Spleen (tissue), 11 donors: Measurements from ENCODE around the gene MTG2. TPM values are rescaled to one million over a fixed set of nuclear protein-coding genes. Genes with fewer than 3 reads are reported as not detected.
A peak's percentile ranks its signal among the peaks of the same experiment; 100 is the strongest.

Source experiments
- DNase-seq: peaks from one replicate; pipeline ENCODE4 v3.0.0-alpha.2; 2020
- H3K27ac ChIP-seq, 8 donors: fragments of 200-600 bp; sonication (generic) in 7 of 8; 1 replicate in 4 of 8; 2 replicates in 4 of 8; pipeline versions ENCODE4 v1.5.0 to v1.8.0; 2016 to 2021; ENCODE audit warnings: inconsistent platforms in 4 of 8, mild to moderate bottlenecking in 4 of 8, moderate library complexity in 1 of 8
- H3K27me3 ChIP-seq, 7 donors: fragments of 200-600 bp; sonication (generic) in 6 of 7; replicated peaks in 1 of 7; 1 replicate in 4 of 7; 2 replicates in 3 of 7; pipeline versions ENCODE4 v1.5.0 to v1.8.0; 2016 to 2021; ENCODE audit warnings: inconsistent platforms in 3 of 7, mild to moderate bottlenecking in 1 of 7
- H3K36me3 ChIP-seq, 6 donors: fragments of 200-600 bp; sonication (generic) in 5 of 6; 1 replicate in 4 of 6; 2 replicates in 2 of 6; pipeline versions ENCODE4 v1.5.0 to v1.8.0; 2016 to 2021; ENCODE audit warnings: inconsistent platforms in 2 of 6
- H3K4me1 ChIP-seq, 6 donors: fragments of 200-600 bp; sonication (generic) in 5 of 6; 1 replicate in 3 of 6; 2 replicates in 3 of 6; pipeline versions ENCODE4 v1.5.0 to v1.8.0; 2016 to 2021; ENCODE audit warnings: inconsistent platforms in 3 of 6
- H3K4me3 ChIP-seq, 8 donors: fragments of 200-600 bp; sonication (generic) in 7 of 8; 1 replicate in 4 of 8; 2 replicates in 4 of 8; pipeline versions ENCODE4 v1.5.0 to v1.8.0; 2016 to 2021; ENCODE audit warnings: inconsistent platforms in 4 of 8, mild to moderate bottlenecking in 4 of 8, moderate library complexity in 2 of 8
- H3K9me3 ChIP-seq, 8 donors: fragments of 200-600 bp; sonication (generic) in 7 of 8; 1 replicate in 4 of 8; 2 replicates in 4 of 8; pipeline versions ENCODE4 v1.5.0 to v1.8.0; 2016 to 2021; ENCODE audit warnings: inconsistent platforms in 4 of 8
- POLR2A ChIP-seq, 3 donors: fragments of 450-650 bp; IDR thresholded peaks; one replicate each; pipeline ENCODE4 v1.5.1; 2017; ENCODE audit warnings: antibody characterized with exemption in 3 of 3, mild to moderate bottlenecking in 1 of 3
- POLR2AphosphoS5 ChIP-seq, 3 donors: sonication (generic); formaldehyde crosslinking; IDR thresholded peaks; one replicate each; pipeline ENCODE4 v1.5.1; 2017; ENCODE audit warnings: antibody characterized with exemption in 3 of 3
- WGBS, 5 donors: extraction: QIAGEN DNeasy Blood & Tissue Kit in 3 of 5; methylation state at CpG; one replicate each; pipeline versions ENCODE4 v1.1.5 to v1.1.7; 2013 to 2018; 5-methylcytosine and 5-hydroxymethylcytosine counted together
- intact Hi-C: fragments of 100-400 bp; cut with DNase I; formaldehyde crosslinking; loops from one replicate; pipeline ENCODE4 v1.15.0; 2023; ENCODE audit warnings: low total_unique reads
- polyA plus RNA-seq, 3 donors: library from polyadenylated mRNA; stranded (reverse); fragments of 200-250 nt; gene quantifications; one replicate each; pipeline ENCODE4 v1.2.1, GENCODE V29; 2013
- total RNA-seq, 7 donors: library from RNA; depleted of rRNA in 3 of 7; stranded (reverse); fragments of >200 nt in 3 of 7; fragmentation: NEBNext Ultra II Directional in 4 of 7; extraction: Animal tissue kit (Norgen Biotek cat#: 25700) in 4 of 7; gene quantifications; one replicate each; pipeline versions ENCODE4 v1.1.0 to v1.2.1, GENCODE V29; 2016 to 2021
- TF ChIP-seq, protein P1 (sequence below), 11 experiments: fragments of 200-600 bp in 7 of 11; fragments of 450-650 bp in 4 of 11; sonication (generic) in 4 of 11; IDR thresholded peaks in 8 of 11; conservative IDR thresholded peaks in 3 of 11; 1 replicate in 7 of 11; 2 replicates in 4 of 11; pipeline versions ENCODE4 v1.4.0 to v1.8.0; 2016 to 2021; ENCODE audit warnings: antibody characterized with exemption in 11 of 11, inconsistent platforms in 4 of 11, mild to moderate bottlenecking in 1 of 11
- donor health status: healthy with polysubstance abuse.
- donor health status: DM: no; HTN: no; CAD: no; lungs with moderate emphysema.
- donor health status: DM: no; HTN: no; CAD: no.
- donor health status: Bipolar disorder and iron deficiency.
- donor health status: healthy.
- donor health status: DM: no; HTN: no; CAD: no.
- donor health status: DM: yes; HTN: yes; CAD: no.

Gene MTG2
- total and polyA plus RNA-seq, 10 donors, result 22.6 to 41.3 (median 37.6) TPM

DNA sequence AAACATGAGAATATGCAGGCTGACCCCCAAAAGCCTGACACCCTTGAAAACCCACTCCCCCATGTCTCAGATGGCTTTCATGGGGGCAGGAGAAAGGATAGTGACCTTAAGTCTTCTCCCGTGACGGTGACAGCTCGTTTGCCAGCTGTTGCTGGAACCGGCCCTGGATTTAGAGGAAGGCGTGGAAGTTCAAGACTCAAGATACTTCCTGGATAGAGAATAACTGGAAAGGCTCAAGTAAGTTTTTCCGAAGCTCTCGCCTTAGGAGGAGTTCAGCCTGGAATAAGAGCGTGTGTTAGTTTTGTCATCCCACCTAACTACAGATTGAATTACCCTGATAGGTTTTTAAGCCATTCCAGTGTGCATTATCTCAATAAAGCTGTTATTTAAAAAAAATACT, 11.6 kb upstream of the MTG2 start:
- Histone ChIP-seq H3K4me3 (no peak overlapping the region), H3K36me3 (peaks cover 0 to 82% (median 45%) of the 10 kb centered on the region in 6 donors), H3K4me1 (peaks cover 0 to 4% (median 0%) of the 10 kb centered on the region in 6 donors), H3K27ac (peak overlapping the region in 2 of 8 donors; percentile 15 to 25), H3K27me3 (no peaks in the 10 kb centered on the region), H3K9me3 (no peaks in the 10 kb centered on the region)
- intact Hi-C loops, result no loop called here
- DNase-seq, result no peak
- WGBS, 5 donors, result 72 to 81% (median 78%) methylated on average over 8 of the region's 8 CpGs
- TF ChIP-seq POLR2AphosphoS5 (IDR thresholded peaks at IDR 0.05), result no peak

DNA sequence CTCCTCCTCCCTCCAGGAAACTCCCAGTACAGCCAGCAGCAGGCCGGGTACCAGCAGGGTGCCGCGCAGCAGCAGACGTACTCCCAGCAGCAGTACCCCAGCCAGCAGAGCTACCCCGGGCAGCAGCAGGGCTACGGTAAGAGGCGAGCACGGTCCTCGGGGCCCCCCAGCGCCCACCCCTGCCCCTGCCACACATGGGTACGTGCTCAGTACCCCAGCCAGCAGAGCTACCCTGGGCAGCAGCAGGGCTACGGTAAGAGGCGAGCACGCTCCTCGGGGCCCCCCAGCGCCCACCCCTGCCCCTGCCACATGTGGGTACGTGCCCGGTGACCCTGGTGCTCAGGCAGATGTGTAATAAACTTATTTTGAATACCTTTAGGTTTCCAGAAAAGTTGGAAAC, 10.2 kb upstream of the MTG2 start:
- H3K27me3 ChIP-seq, result no peaks in the 10 kb centered on the region
- intact Hi-C loops, result no loop called here
- H3K9me3 ChIP-seq, result no peaks in the 10 kb centered on the region
- 94 to 97% (median 96%) methylated on average over 15 to 18 of the region's 18 CpGs for WGBS, 5 donors
- peak; percentile 41 for DNase-seq
- H3K4me3 ChIP-seq, result no peak overlapping the region
- H3K36me3 ChIP-seq, result peaks cover 0 to 83% (median 34%) of the 10 kb centered on the region in 6 donors
- H3K4me1 ChIP-seq, result no peaks in the 10 kb centered on the region
- no peak overlapping the region for H3K27ac ChIP-seq
- TF ChIP-seq, protein P1, sequence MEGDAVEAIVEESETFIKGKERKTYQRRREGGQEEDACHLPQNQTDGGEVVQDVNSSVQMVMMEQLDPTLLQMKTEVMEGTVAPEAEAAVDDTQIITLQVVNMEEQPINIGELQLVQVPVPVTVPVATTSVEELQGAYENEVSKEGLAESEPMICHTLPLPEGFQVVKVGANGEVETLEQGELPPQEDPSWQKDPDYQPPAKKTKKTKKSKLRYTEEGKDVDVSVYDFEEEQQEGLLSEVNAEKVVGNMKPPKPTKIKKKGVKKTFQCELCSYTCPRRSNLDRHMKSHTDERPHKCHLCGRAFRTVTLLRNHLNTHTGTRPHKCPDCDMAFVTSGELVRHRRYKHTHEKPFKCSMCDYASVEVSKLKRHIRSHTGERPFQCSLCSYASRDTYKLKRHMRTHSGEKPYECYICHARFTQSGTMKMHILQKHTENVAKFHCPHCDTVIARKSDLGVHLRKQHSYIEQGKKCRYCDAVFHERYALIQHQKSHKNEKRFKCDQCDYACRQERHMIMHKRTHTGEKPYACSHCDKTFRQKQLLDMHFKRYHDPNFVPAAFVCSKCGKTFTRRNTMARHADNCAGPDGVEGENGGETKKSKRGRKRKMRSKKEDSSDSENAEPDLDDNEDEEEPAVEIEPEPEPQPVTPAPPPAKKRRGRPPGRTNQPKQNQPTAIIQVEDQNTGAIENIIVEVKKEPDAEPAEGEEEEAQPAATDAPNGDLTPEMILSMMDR (IDR thresholded peaks at IDR 0.05 in 8 of 11, conservative IDR thresholded peaks at IDR 0.05 in 3 of 11), result no peak
- no peak for TF ChIP-seq POLR2AphosphoS5 (IDR thresholded peaks at IDR 0.05)

DNA sequence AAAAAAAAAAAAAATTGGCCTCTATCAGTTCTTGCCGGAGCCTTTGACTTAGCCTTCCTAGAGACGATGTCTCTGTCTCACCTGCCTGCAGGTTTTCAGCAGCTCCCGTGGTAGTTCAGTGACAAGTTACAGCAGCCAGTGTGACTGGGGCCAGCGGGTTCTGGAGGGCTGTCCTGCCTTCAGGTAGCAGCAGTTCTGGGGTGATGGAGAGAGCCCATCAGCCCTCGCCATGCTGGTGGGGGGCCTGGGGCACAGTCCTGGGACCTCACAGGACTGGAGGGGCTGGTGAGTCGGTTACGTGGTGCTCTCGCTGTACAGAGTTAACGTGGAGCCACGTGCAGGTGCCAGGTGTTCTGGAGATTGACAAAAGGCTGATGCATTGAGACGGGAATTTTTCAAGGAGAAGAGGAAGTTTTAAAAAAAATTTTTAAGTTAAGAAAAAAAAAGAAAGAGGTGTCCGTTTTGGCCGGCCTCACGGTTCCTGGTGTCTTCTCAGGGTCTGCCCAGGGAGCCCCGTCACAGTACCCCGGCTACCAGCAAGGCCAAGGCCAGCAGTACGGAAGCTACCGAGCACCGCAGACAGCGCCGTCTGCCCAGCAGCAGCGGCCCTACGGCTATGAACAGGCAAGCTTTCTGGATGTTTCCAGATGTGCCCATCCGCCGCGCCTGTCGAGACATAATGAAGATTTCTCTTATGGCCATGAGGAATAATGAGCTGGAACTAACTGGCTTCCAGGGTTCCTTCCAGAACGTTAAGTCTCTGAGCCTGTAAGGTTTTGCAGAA, 8.6 kb upstream of the MTG2 start:
- intact Hi-C loops, result no loop called here
- 91 to 95% (median 94%) methylated on average over 25 to 28 of the region's 28 CpGs for WGBS, 5 donors
- peak; percentile 54 for DNase-seq

DNA sequence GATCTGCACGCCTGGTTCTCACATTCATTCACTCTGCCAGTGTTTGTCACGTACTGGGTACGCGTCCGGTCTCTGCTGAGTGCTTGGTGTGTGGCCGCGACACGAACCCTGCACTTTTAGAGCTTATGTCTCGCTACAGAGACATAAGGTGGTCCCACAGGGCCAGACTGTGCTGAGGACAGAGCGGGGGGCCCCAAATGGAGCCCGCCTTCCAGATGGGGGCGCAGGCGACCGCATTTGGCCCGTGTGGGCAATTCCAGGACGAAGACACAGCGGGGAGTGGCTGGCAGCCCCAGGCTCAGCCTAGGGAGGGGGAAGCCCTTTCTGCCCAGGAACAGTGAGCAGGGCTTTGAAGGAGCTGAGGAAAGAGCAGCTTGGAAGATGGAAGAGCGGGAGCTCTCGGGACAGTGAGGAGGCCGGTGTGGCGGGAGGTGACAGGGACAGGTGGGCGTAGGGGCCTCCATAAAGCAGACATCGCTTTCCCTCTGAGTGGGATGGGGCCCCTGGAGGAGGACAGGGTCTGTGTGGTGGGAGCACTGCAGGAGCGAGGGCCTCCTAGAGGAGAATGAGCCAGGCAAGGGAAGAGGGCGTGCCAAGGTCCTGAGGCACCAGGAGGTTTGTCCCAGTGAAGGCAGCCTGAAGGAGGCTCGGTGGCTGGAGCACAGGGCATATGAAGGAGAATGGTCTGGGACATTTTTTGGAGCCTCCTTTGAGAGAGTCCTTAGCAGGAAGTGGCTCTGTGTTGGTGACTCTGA, 7.8 kb upstream of the MTG2 start:
- Histone ChIP-seq H3K9me3 (no peaks in the 10 kb centered on the region), H3K27ac (no peak overlapping the region), H3K36me3 (peaks cover 0 to 75% (median 32%) of the 10 kb centered on the region in 6 donors), H3K4me3 (no peak overlapping the region), H3K4me1 (no peaks in the 10 kb centered on the region), H3K27me3 (no peaks in the 10 kb centered on the region)
- 96 to 98% (median 97%) methylated on average over 26 of the region's 26 CpGs for WGBS, 5 donors
- intact Hi-C loops, result no loop called here
- DNase-seq, result peak; percentile 31
- TF ChIP-seq POLR2A (IDR thresholded peaks at IDR 0.05), result no peak
- TF ChIP-seq, protein P1 (IDR thresholded peaks at IDR 0.05 in 8 of 11, conservative IDR thresholded peaks at IDR 0.05 in 3 of 11), result no peak
- peak in 1 of 3 donors; percentile 24 for TF ChIP-seq POLR2AphosphoS5 (IDR thresholded peaks at IDR 0.05)

More for the DNA sequence above, 8.6 kb upstream of the MTG2 start:
- no peaks in the 10 kb centered on the region for H3K4me1 ChIP-seq
- H3K9me3 ChIP-seq, result no peaks in the 10 kb centered on the region
- TF ChIP-seq POLR2A (IDR thresholded peaks at IDR 0.05), result no peak
- TF ChIP-seq POLR2AphosphoS5 (IDR thresholded peaks at IDR 0.05), result no peak
- TF ChIP-seq, protein P1 (IDR thresholded peaks at IDR 0.05 in 8 of 11, conservative IDR thresholded peaks at IDR 0.05 in 3 of 11), result no peak
- no peaks in the 10 kb centered on the region for H3K27me3 ChIP-seq
- peaks cover 0 to 77% (median 30%) of the 10 kb centered on the region in 6 donors for H3K36me3 ChIP-seq
- H3K27ac ChIP-seq, result no peak overlapping the region
- H3K4me3 ChIP-seq, result no peak overlapping the region
